Measurements from ENCODE around the gene GPN2. TPM values are rescaled to one million over a fixed set of nuclear protein-coding genes. Genes with fewer than 3 reads are reported as not detected.
A peak's percentile ranks its signal among the peaks of the same experiment; 100 is the strongest.

The GPN2 gene
- total RNA-seq, 2 experiments from 2014 or later = 44.3 to 45.6 TPM

DNA sequence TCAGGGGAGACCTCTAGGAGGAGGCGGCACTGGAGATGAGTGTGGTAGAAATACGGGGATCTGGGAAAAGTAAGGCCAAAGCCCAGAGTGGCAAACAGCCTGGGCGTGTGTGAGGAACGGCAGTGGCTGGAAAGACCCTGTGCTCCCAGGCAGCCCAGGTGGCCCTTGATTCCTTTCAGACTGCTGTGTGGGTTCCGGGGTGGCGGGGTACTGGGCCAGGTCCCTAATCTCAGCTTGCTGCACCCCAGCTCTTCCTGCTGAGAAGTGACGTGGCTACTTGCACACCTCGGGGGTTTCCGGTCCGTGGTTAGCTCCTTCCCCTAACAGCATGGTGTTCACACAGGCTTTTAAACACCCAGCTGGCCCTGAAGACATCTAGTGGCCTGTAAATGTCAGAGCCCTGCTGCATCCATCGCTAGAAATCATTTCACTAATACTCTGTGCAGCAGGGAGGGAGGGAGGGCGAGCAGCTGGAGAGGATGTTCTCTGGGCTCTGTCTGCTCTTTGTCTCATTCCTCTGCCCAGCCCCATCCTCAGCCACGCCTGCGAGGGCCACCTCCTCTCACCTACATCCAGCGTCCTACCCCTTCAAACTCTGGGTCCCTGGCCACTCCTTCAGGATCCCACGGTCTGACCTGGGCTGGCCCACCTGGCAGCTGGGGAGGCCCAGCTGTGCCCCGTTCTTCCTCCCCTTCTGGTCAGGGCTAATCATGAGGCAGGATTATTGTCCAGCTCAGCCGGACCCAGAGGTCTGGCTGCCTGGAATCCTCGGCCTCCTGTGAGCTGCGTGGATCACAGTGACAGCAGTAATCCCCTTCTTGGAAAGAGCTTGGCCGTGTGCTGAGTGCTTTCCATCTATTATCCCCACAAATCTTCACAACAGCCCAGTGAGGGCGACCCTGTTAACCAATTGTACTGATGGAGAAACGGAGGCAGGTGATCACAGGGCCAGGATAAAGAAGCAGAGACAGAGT lies 56.4 kb downstream of the GPN2 start:
- Mint-ChIP-seq H3K36me3 (ENCODE audit: low read depth) (peaks cover 76% of the 10 kb centered on the region), H3K9me3 (ENCODE audit: low read depth) (no peaks in the 10 kb centered on the region), H3K4me1 (peaks cover 69% of the 10 kb centered on the region), H3K4me3 (peak overlapping the region; percentile 70), H3K27ac (peak overlapping the region; percentile 99), H3K27me3 (no peaks in the 10 kb centered on the region)
- DNase-seq (peak; percentile 93), ATAC-seq (peak; percentile 95)
- CTCF ChIA-PET = interaction anchor here (0.6 to 3.4 kb wide), 24 partner anchors 11 to 472 kb away, joined by 3 to 14 read pairs (median 3); partner anchors contain the start of genes GPATCH3 and GPN2
- POLR2A ChIA-PET = interaction anchor here (1.0 to 1.7 kb wide), 4 partner anchors 23 to 43 kb away, joined by 3 to 20 read pairs (median 4); no protein-coding TSS in a partner anchor
- intact Hi-C loops (cut with DNase I, micrococcal nuclease) = no loop called here

DNA sequence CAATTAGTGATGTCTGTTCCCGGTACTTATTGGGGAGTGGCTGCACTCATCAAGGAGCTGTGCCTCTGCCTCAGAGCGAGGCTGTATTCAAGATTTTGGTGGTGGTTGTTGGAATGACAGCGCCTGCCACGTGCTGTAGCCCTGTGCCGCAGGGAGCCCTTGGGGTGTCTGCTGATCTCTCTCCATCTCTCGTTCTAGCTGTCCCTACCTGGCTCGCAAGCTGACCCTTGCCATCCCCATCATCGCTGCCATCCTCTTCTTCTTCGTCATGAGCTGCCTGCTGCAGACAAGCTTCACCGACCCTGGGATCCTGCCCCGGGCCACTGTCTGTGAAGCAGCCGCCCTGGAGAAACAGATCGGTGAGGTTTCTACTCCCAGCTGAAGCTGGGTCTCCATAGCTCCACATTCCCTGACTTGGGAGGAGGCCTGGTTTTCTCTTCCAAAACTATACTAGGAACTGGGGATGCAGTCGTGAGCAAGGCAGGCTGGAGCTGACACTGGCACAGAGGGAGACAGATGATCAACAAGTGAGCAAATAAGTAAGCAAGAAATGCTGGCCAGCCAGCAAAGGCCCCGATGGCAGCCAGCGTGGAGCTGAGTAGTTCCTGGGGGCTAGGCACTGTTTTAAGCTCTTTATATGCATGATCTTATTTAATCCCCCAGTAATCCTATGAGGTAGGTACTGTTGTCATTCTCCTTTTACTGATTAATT lies 57.7 kb downstream of the GPN2 start:
- POLR2A ChIA-PET = interaction anchor here (1.0 to 1.7 kb wide), 3 partner anchors 22 to 34 kb away, joined by 3 to 20 read pairs (median 5); no protein-coding TSS in a partner anchor
- no peaks in the 10 kb centered on the region for H3K27me3 Mint-ChIP-seq
- peaks cover 72% of the 10 kb centered on the region for H3K4me1 Mint-ChIP-seq
- ATAC-seq (no peak), DNase-seq (no peak)
- H3K9me3 Mint-ChIP-seq (ENCODE audit: low read depth) = no peaks in the 10 kb centered on the region
- H3K36me3 Mint-ChIP-seq (ENCODE audit: low read depth) = peaks cover 78% of the 10 kb centered on the region
- peak overlapping the region; percentile 99 for H3K27ac Mint-ChIP-seq
- peak overlapping the region; percentile 70 for H3K4me3 Mint-ChIP-seq
- CTCF ChIA-PET = interaction anchor here (0.5 to 3.4 kb wide), 11 partner anchors 9 to 1337 kb away, joined by 3 to 14 read pairs (median 3); partner anchors contain the start of gene GPATCH3
- intact Hi-C loops (cut with DNase I, micrococcal nuclease) = no loop called here

GRCh38 chr1:26831546-26832248 lies 58.4 kb downstream of the GPN2 start:
- CTCF ChIA-PET = interaction anchor here (0.6 to 3.4 kb wide), 5 partner anchors 22 to 1337 kb away, joined by 3 to 14 read pairs (median 4); no protein-coding TSS in a partner anchor
- no peaks in the 10 kb centered on the region for H3K27me3 Mint-ChIP-seq
- H3K9me3 Mint-ChIP-seq (ENCODE audit: low read depth) = no peaks in the 10 kb centered on the region
- DNase-seq (no peak), ATAC-seq (no peak)
- H3K36me3 Mint-ChIP-seq (ENCODE audit: low read depth) = peaks cover 79% of the 10 kb centered on the region
- peak overlapping the region; percentile 99 for H3K27ac Mint-ChIP-seq
- POLR2A ChIA-PET = interaction anchor here (0.6 to 1.3 kb wide), 2 partner anchors 33 to 1683 kb away, joined by 4 to 5 read pairs; no protein-coding TSS in a partner anchor
- intact Hi-C loops (cut with DNase I, micrococcal nuclease) = no loop called here
- peaks cover 72% of the 10 kb centered on the region for H3K4me1 Mint-ChIP-seq
- no peak overlapping the region for H3K4me3 Mint-ChIP-seq

DNA sequence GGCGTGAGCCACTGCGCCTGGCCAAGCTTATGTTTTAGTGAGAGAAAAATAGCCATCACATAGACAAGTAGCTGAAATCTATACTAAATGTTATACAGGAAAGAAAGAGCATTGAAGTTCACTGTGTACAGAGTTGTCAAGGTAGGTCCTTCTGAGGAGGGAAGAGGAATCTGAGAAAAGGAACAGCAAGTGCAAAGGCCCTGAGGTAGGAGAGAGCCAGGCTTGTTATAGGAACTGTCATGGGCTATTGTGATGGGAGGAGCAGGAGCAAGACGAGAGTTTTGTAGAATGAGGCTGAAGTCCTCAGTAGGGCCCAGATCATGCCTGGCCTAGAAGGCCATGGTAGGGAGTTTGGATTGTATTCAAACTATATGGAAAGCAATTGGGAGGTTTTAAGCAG lies 59.0 kb downstream of the GPN2 start:
- DNase-seq = no peak
- intact Hi-C loops (cut with DNase I, micrococcal nuclease) = no loop called here

GRCh38 chr1:26829184-26829911 lies 60.7 kb downstream of the GPN2 start:
- DNase-seq (no peak), ATAC-seq (no peak)
- Mint-ChIP-seq H3K27ac (peak overlapping the region; percentile 92), H3K9me3 (ENCODE audit: low read depth) (no peaks in the 10 kb centered on the region), H3K4me3 (peak overlapping the region; percentile 94), H3K36me3 (ENCODE audit: low read depth) (peaks cover 60% of the 10 kb centered on the region), H3K4me1 (peaks cover 77% of the 10 kb centered on the region), H3K27me3 (no peaks in the 10 kb centered on the region)
- CTCF ChIA-PET = interaction anchor here (1.1 to 2.1 kb wide), 4 partner anchors 19 to 61 kb away, joined by 3 to 11 read pairs (median 6); partner anchors contain the start of gene GPN2
- intact Hi-C loops (cut with DNase I, micrococcal nuclease) = no loop called here
- POLR2A ChIA-PET = no interaction called here

More for the DNA sequence above, 59.0 kb downstream of the GPN2 start:
- H3K4me1 Mint-ChIP-seq = peaks cover 72% of the 10 kb centered on the region
- no peak for ATAC-seq
- peaks cover 76% of the 10 kb centered on the region for H3K36me3 Mint-ChIP-seq (ENCODE audit: low read depth)
- peak overlapping the region; percentile 99 for H3K27ac Mint-ChIP-seq
- POLR2A ChIA-PET = interaction anchor here (0.6 to 1.3 kb wide), 2 partner anchors 34 to 1683 kb away, joined by 4 to 5 read pairs; no protein-coding TSS in a partner anchor
- H3K27me3 Mint-ChIP-seq = no peaks in the 10 kb centered on the region
- no peaks in the 10 kb centered on the region for H3K9me3 Mint-ChIP-seq (ENCODE audit: low read depth)
- CTCF ChIA-PET = interaction anchor here (0.7 to 1.7 kb wide), 5 partner anchors 21 to 826 kb away, joined by 3 to 6 read pairs (median 4); partner anchors contain the start of gene GPN2
- H3K4me3 Mint-ChIP-seq = no peak overlapping the region

- intact Hi-C loops (cut with DNase I, micrococcal nuclease) = no loop called here
- CTCF ChIA-PET = interaction anchor here (0.7 to 2.1 kb wide), 9 partner anchors 10 to 327 kb away, joined by 3 to 11 read pairs (median 3); no protein-coding TSS in a partner anchor
- POLR2A ChIA-PET = no interaction called here
- no peaks in the 10 kb centered on the region for H3K27me3 Mint-ChIP-seq
- ATAC-seq (peak; percentile 21), DNase-seq (peak; percentile 57)
- H3K4me1 Mint-ChIP-seq = peaks cover 69% of the 10 kb centered on the region
- peaks cover 53% of the 10 kb centered on the region for H3K36me3 Mint-ChIP-seq (ENCODE audit: low read depth)
- peak overlapping the region; percentile 92 for H3K27ac Mint-ChIP-seq
- peak overlapping the region; percentile 94 for H3K4me3 Mint-ChIP-seq
- H3K9me3 Mint-ChIP-seq (ENCODE audit: low read depth) = no peaks in the 10 kb centered on the region
These were observed 61.6 kb downstream of the GPN2 start for GRCh38 chr1:26828411-26828991.

GRCh38 chr1:26827663-26828062 lies 62.4 kb downstream of the GPN2 start:
- intact Hi-C loops (cut with DNase I, micrococcal nuclease) = loop anchor here in 1 of 2 experiments (2.0 kb wide), 1 partner anchor 355 kb away; the partner anchor contains the start of gene HMGN2
- no peak for ATAC-seq
- Mint-ChIP-seq H3K4me3 (peak overlapping the region; percentile 94), H3K9me3 (ENCODE audit: low read depth) (no peaks in the 10 kb centered on the region), H3K4me1 (peaks cover 64% of the 10 kb centered on the region), H3K27me3 (no peaks in the 10 kb centered on the region), H3K27ac (peak overlapping the region; percentile 92), H3K36me3 (ENCODE audit: low read depth) (peaks cover 45% of the 10 kb centered on the region)
- ChIA-PET POLR2A (no interaction called here), CTCF (interaction anchor here (0.7 to 2.1 kb wide), 7 partner anchors 11 to 210 kb away, joined by 3 to 11 read pairs (median 3); no protein-coding TSS in a partner anchor)
- no peak for DNase-seq

DNA sequence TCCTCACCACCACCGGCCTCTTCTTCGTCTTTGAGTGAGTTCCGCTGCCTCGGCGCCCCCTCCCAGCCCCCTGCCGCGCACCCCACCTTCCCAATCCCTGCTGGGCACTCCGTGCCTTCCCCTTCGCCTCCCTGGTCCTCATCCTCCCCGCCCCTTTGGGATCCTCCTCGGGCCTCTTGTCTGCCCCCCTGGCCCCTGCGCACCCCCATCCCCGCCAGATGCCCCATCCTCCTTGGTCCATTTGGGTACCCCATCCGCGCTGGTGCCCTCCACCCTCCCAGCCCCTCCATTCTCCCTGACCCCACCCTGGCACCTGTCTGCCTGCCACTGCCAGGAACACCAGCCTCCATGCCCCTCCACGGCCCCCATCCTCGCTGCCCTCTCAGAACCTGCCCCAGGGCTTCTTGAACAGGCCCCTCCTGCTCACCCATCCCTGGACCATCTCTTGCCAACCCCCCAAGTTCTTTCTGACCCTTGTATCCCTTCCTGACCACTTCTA lies 62.9 kb downstream of the GPN2 start:
- Mint-ChIP-seq H3K36me3 (ENCODE audit: low read depth) (peaks cover 40% of the 10 kb centered on the region), H3K4me1 (peaks cover 59% of the 10 kb centered on the region), H3K9me3 (ENCODE audit: low read depth) (no peaks in the 10 kb centered on the region), H3K27ac (peak overlapping the region; percentile 92), H3K4me3 (peak overlapping the region; percentile 94), H3K27me3 (no peaks in the 10 kb centered on the region)
- intact Hi-C loops (cut with DNase I, micrococcal nuclease) = loop anchor here in 1 of 2 experiments (2.0 kb wide), 1 partner anchor 354 kb away; the partner anchor contains the start of gene HMGN2
- no peak for DNase-seq
- ChIA-PET POLR2A (no interaction called here), CTCF (interaction anchor here (1.1 to 2.1 kb wide), 3 partner anchors 12 to 38 kb away, joined by 3 to 11 read pairs (median 6); no protein-coding TSS in a partner anchor)
- ATAC-seq = no peak

DNA sequence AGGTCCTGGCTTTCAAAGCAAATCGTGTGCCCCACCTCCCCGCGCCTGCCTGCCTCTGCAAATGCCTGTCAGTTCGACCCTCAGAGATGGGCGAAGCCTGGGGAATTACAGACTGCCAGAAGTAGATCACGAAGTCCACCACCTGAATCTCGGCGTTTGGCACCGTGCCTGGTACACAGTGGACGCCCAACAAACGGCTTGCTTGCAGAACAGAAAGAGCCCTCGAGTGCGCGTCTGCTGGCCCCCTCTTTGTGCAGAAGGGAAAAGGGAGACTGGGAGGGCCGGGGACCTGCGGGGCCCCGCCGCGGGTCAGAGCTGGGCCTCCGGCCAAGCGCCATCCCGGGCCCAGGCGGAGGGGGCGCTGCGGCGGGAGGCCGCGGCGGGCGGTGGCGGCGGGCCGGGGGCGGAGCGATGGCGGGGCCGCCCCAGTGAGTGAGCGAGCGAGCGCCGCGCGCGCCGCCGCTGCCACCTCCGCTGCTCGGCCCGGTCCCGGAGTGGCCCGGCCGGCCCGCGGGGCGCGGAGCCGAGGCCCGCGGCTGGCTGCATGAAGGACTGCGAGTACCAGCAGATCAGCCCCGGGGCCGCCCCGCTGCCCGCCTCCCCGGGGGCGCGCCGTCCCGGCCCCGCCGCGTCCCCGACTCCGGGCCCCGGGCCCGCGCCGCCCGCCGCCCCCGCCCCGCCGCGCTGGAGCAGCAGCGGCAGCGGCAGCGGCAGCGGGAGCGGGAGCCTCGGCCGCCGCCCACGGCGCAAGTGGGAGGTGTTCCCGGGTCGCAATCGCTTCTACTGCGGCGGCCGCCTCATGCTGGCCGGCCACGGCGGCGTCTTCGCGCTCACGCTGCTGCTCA lies 63.6 kb downstream of the GPN2 start, which contains the start of gene ZDHHC18:
ZDHHC18 (plus strand) TSS at position 428 of the 845 bp plus-strand sequence; CDS start at position 545, 117 bp downstream.
- ATAC-seq (peak; percentile 81), DNase-seq (peak; percentile 84)
- Mint-ChIP-seq H3K9me3 (ENCODE audit: low read depth) (no peaks in the 10 kb centered on the region), H3K4me1 (peaks cover 52% of the 10 kb centered on the region), H3K27ac (peak within 1 kb of the TSS; percentile 93), H3K27me3 (no peaks in the 10 kb centered on the region), H3K4me3 (peak within 1 kb of the TSS; percentile 94), H3K36me3 (ENCODE audit: low read depth) (peaks cover 34% of the 10 kb centered on the region)
- POLR2A ChIA-PET = interaction anchor here (0.7 kb wide), 1 partner anchor 578 kb away, joined by 4 read pairs; no protein-coding TSS in a partner anchor
- intact Hi-C loops (cut with DNase I, micrococcal nuclease) = loop anchor here in 1 of 2 experiments (1.0 to 2.0 kb wide), 5 partner anchors 16 to 354 kb away; partner anchors contain the start of genes HMGN2 and PIGV
- CTCF ChIA-PET = interaction anchor here (0.5 to 1.4 kb wide), 4 partner anchors 9 to 715 kb away, joined by 3 to 4 read pairs (median 3); partner anchors contain the start of gene PDIK1L

Measured in activated CD4-positive, alpha-beta T cell treated with anti-CD3 and anti-CD28 coated beads for 36 hours (primary cell).